H9 (cell line): ENCODE results near the gene BICDL1. TPM values are rescaled to one million over a fixed set of nuclear protein-coding genes. Genes with fewer than 3 reads are reported as not detected.

ENCODE experiments used
- DNase-seq: peaks from one replicate; pipeline ENCODE4 v3.0.0-alpha.2; 2017
- H2AFZ ChIP-seq: one replicate; pipeline ENCODE4 v1.6.1; 2013; ENCODE audit warnings: mild to moderate bottlenecking, low read length, control low read depth, moderate library complexity
- H2AK5ac ChIP-seq: 2 replicates; pipeline ENCODE4 v1.6.1; 2013; ENCODE audit warnings: low read length, control low read depth, mixed read lengths; ENCODE audit not compliant: insufficient read length
- H2BK120ac ChIP-seq: one replicate; pipeline ENCODE4 v1.6.1; 2013; ENCODE audit warnings: low read depth, mild to moderate bottlenecking, low read length, control low read depth, inconsistent platforms; ENCODE audit not compliant: poor library complexity, severe bottlenecking
- H2BK12ac ChIP-seq: 2 replicates; pipeline ENCODE4 v1.6.1; 2013; ENCODE audit warnings: low read length, control low read depth, mixed read lengths, low read depth; ENCODE audit not compliant: insufficient read length
- H2BK15ac ChIP-seq: 2 replicates; pipeline ENCODE4 v1.6.1; 2013; ENCODE audit warnings: low read depth, low read length, control low read depth
- H2BK20ac ChIP-seq: one replicate; pipeline ENCODE4 v1.6.1; 2013; ENCODE audit warnings: low read depth, mild to moderate bottlenecking, low read length, control low read depth, inconsistent platforms; ENCODE audit not compliant: poor library complexity, severe bottlenecking
- H2BK5ac ChIP-seq: 2 replicates; pipeline ENCODE4 v1.6.1; 2013; ENCODE audit warnings: low read length, control low read depth, mixed read lengths; ENCODE audit not compliant: insufficient read length
- H3K14ac ChIP-seq: 2 replicates; pipeline ENCODE4 v1.6.1; 2013; ENCODE audit warnings: low read length, control low read depth; ENCODE audit not compliant: insufficient read depth
- H3K18ac ChIP-seq: 2 replicates; pipeline ENCODE4 v1.6.1; 2013; ENCODE audit warnings: low read depth, mild to moderate bottlenecking, mixed read lengths, low read length, control low read depth; ENCODE audit not compliant: insufficient read length
- H3K23ac ChIP-seq: 2 replicates; pipeline ENCODE4 v1.6.1; 2013; ENCODE audit warnings: low read length, control low read depth, mixed read lengths, low read depth; ENCODE audit not compliant: insufficient read length
- H3K23me2 ChIP-seq: 2 replicates; pipeline ENCODE4 v1.6.1; 2013; ENCODE audit warnings: low read depth, mild to moderate bottlenecking, mixed read lengths, low read length, control low read depth; ENCODE audit not compliant: insufficient read length, poor library complexity, severe bottlenecking
- H3K27ac ChIP-seq: 2 replicates; pipeline ENCODE4 v1.5.1; 2013; ENCODE audit warnings: low read length, control low read depth, mixed read lengths, low read depth; ENCODE audit not compliant: insufficient read length
- H3K27me3 ChIP-seq: 2 replicates; pipeline ENCODE4 v1.6.1; 2013; ENCODE audit warnings: low read length, control low read depth, inconsistent platforms; ENCODE audit not compliant: insufficient read depth
- H3K4ac ChIP-seq: 2 replicates; pipeline ENCODE4 v1.6.1; 2013; ENCODE audit warnings: low read depth, mild to moderate bottlenecking, control low read depth, inconsistent platforms, low read length, moderate library complexity
- H3K4me1 ChIP-seq: 2 replicates; pipeline ENCODE4 v1.6.1; 2013; ENCODE audit warnings: low read length, control low read depth, inconsistent platforms; ENCODE audit not compliant: insufficient read depth
- H3K4me2 ChIP-seq: 2 replicates; pipeline ENCODE4 v1.6.1; 2013; ENCODE audit warnings: low read length, control low read depth, mixed read lengths; ENCODE audit not compliant: insufficient read length, insufficient read depth
- H3K56ac ChIP-seq: 2 replicates; pipeline ENCODE4 v1.6.1; 2013; ENCODE audit warnings: low read depth, mild to moderate bottlenecking, mixed read lengths, low read length, control low read depth; ENCODE audit not compliant: insufficient read length
- H3K79me1 ChIP-seq: 2 replicates; pipeline ENCODE4 v1.6.1; 2013; ENCODE audit warnings: low read depth, mild to moderate bottlenecking, moderate library complexity, low read length, control low read depth, inconsistent platforms; ENCODE audit not compliant: insufficient read depth, poor library complexity, severe bottlenecking
- H3K79me2 ChIP-seq: 2 replicates; pipeline ENCODE4 v1.6.1; 2013; ENCODE audit warnings: low read length, control low read depth, inconsistent platforms; ENCODE audit not compliant: insufficient read depth
- H3K9ac ChIP-seq: 2 replicates; pipeline ENCODE4 v1.6.1; 2013; ENCODE audit warnings: low read length, control low read depth, mixed read lengths; ENCODE audit not compliant: insufficient read length; ENCODE audit errors: extremely low read depth
- H3K9me3 ChIP-seq: one replicate; pipeline ENCODE4 v1.6.1; 2013; ENCODE audit warnings: low read depth, low read length, inconsistent platforms; ENCODE audit not compliant: control insufficient read depth
- H3T11ph ChIP-seq: one replicate; pipeline ENCODE4 v1.6.1; 2013; ENCODE audit warnings: mild to moderate bottlenecking, low read length, control low read depth, inconsistent platforms
- H4K20me1 ChIP-seq: one replicate; pipeline ENCODE4 v1.6.1; 2013; ENCODE audit not compliant: control insufficient read depth, insufficient read length, insufficient read depth
- H4K5ac ChIP-seq: 2 replicates; pipeline ENCODE4 v1.6.1; 2013; ENCODE audit warnings: low read depth, mild to moderate bottlenecking, mixed read lengths, low read length, control low read depth; ENCODE audit not compliant: insufficient read length
- H4K8ac ChIP-seq: replicated peaks from 2 replicates; pipeline ENCODE4 v1.6.1; 2013; ENCODE audit warnings: low read length, control low read depth, mixed read lengths, low read depth; ENCODE audit not compliant: insufficient read length
- H4K91ac ChIP-seq: 2 replicates; pipeline ENCODE4 v1.6.1; 2013; ENCODE audit warnings: low read depth, mild to moderate bottlenecking, moderate library complexity, mixed read lengths, low read length, control low read depth; ENCODE audit not compliant: insufficient read length
- H3K27ac Mint-ChIP-seq, 3 experiments: 2 replicates in 2 of 3; 3 replicates in 1 of 3; pipeline ENCODE4 v1.8.0; 2020 to 2021; ENCODE audit warnings: mixed read lengths in 3 of 3, mild to moderate bottlenecking in 1 of 3, moderate library complexity in 1 of 3
- H3K27me3 Mint-ChIP-seq: 2 replicates; pipeline ENCODE4 v1.8.0; 2021; ENCODE audit warnings: low read depth, mild to moderate bottlenecking, moderate library complexity, mixed read lengths
- H3K36me3 Mint-ChIP-seq, 3 experiments: 2 replicates in 2 of 3; 3 replicates in 1 of 3; pipeline ENCODE4 v1.8.0; 2020 to 2021; ENCODE audit warnings: low read depth in 3 of 3, mixed read lengths in 3 of 3; ENCODE audit not compliant: insufficient read depth in 1 of 3
- H3K4me1 Mint-ChIP-seq, 2 experiments: 2 replicates each; pipeline ENCODE4 v1.8.0; 2020; ENCODE audit warnings: mixed read lengths in 2 of 2
- H3K4me3 Mint-ChIP-seq, 2 experiments: 2 replicates in 1 of 2; 3 replicates in 1 of 2; pipeline ENCODE4 v1.8.0; 2020 to 2021; ENCODE audit warnings: mild to moderate bottlenecking in 2 of 2, mixed read lengths in 2 of 2, moderate library complexity in 1 of 2
- H3K9me3 Mint-ChIP-seq, 2 experiments: 2 replicates in 1 of 2; 3 replicates in 1 of 2; pipeline ENCODE4 v1.8.0; 2020; ENCODE audit warnings: mild to moderate bottlenecking in 2 of 2, mixed read lengths in 2 of 2, moderate library complexity in 1 of 2
- CTCF ChIP-seq: fragments of 200-600 bp; sonication (generic); conservative IDR thresholded peaks from 3 replicates; pipeline ENCODE4 v1.8.0; 2021; ENCODE audit warnings: antibody characterized with exemption, mild to moderate bottlenecking
- WGBS: extraction: QIAGEN DNeasy Blood & Tissue Kit; methylation state at CpG from one replicate; pipeline ENCODE4 v1.1.7; 2013; ENCODE audit warnings: missing lambda C conversion rate, low lambda C conversion rate, mixed read lengths; ENCODE audit not compliant: insufficient read length; ENCODE audit errors: extremely low coverage; 5-methylcytosine and 5-hydroxymethylcytosine counted together
- total RNA-seq: library from RNA; stranded (reverse); gene quantifications from 2 replicates; pipeline ENCODE4 v1.2.1, GENCODE V29; 2021

The BICDL1 gene
- total RNA-seq, 1 experiment from 2014 or later, result 13.8 TPM

DNA sequence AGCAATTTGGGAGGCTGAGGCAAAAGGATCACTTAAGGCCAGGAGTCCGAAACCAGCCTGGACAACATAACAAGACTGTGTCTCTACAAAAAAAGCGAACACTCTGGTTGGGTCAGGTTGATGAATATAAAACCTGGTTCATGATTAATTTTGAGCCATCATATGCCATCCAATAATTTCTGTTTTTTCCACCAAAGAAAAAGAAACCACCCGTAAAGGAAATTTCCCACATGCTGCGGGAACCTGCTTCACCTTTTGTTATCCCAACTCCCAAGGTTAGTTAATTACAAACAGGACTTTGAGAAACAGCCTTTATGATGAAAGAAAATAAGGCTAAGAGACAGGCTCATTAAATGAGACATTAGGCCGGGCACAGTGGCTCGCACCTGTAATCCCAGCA is 24.1 kb upstream of the BICDL1 start:
- no peaks in the 10 kb centered on the region for H3K36me3 Mint-ChIP-seq
- H2AFZ ChIP-seq, result no peak overlapping the region
- no peak overlapping the region for H2AK5ac ChIP-seq
- no peak overlapping the region for H3K18ac ChIP-seq
- H3K4me3 Mint-ChIP-seq, result no peak overlapping the region
- no peak overlapping the region for H3T11ph ChIP-seq
- H2BK120ac ChIP-seq, result no peak overlapping the region
- no peak overlapping the region for H3K14ac ChIP-seq
- WGBS, result no CpG with 5 or more reads among the region's 6 CpGs
- H3K9me3 Mint-ChIP-seq, result no peaks in the 10 kb centered on the region
- no peak overlapping the region for H3K23ac ChIP-seq
- TF ChIP-seq CTCF, result no peak
- H4K5ac ChIP-seq, result no peak overlapping the region
- no peak overlapping the region; a peak in 1 of 7 replicates for H3K27ac Mint-ChIP-seq
- H2BK12ac ChIP-seq, result no peak overlapping the region
- H3K27ac ChIP-seq, result no peak overlapping the region
- peaks cover 2% of the 10 kb centered on the region; the same call in 1 of the 2 replicates for H3K27me3 Mint-ChIP-seq
- no peak overlapping the region for H4K91ac ChIP-seq
- no peak for DNase-seq
- no peak overlapping the region for H3K9ac ChIP-seq
- no peaks in the 10 kb centered on the region for H3K4me1 ChIP-seq
- no peak overlapping the region for H2BK20ac ChIP-seq
- H3K4me1 Mint-ChIP-seq, result no peaks in the 10 kb centered on the region
- H3K4ac ChIP-seq, result no peak overlapping the region
- H4K8ac ChIP-seq, result no peak overlapping the region
- no peaks in the 10 kb centered on the region for H4K20me1 ChIP-seq
- no peaks in the 10 kb centered on the region for H3K27me3 ChIP-seq
- H2BK15ac ChIP-seq, result no peak overlapping the region
- no peaks in the 10 kb centered on the region for H3K9me3 ChIP-seq
- H3K23me2 ChIP-seq, result no peaks in the 10 kb centered on the region
- no peaks in the 10 kb centered on the region for H3K79me1 ChIP-seq
- no peaks in the 10 kb centered on the region for H3K79me2 ChIP-seq
- no peak overlapping the region for H3K56ac ChIP-seq
- no peak overlapping the region for H2BK5ac ChIP-seq
- no peak overlapping the region for H3K4me2 ChIP-seq
